ENCODE measurements around the gene UCK1. TPM values are rescaled to one million over a fixed set of nuclear protein-coding genes. Genes with fewer than 3 reads are reported as not detected.
A peak's percentile ranks its signal among the peaks of the same experiment; 100 is the strongest.

UCK1 gene
- total RNA-seq, 1 donor from 2014 or later = 27.9 TPM

DNA sequence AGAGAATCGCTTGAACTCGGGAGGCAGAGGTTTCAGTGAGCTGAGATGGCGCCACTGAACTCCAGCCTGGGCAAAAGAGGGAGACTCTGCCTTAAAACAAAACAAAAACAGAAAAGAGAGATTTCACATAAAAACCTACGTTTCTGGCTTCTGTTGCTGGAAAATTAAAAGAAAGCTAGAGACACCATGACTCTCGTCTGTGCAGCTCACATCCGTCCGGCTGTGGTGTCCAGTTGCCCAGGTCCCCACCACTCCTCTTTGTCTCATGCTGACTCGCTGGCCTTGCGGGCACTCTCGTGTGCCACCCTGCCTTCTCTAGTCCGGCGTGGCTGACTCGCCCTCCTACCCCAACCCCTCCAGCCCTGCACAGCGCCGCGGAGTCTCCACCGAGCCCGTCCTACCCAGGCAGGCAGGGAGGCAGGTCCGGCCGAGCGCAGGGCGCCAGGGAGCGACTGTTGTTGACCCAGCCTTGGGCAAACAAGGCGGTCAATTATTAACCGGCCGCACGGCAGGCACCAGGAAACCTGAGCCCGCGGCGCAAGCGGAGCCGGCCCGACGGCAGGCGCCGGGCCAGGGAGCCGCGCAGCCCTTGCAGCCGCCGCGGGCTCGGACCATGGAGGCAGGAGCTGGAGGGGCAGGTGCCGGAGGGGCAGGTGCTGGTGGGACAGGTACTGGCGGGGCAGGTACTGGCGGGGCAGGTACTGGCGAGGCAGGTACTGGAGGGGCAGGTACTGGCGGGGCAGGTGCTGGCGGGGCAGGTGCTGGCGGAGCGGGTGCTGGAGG, 14.1 kb upstream of the UCK1 start, which contains the start of gene PRRT1B:
Gene PRRT1B, plus strand, starts transcription at position 521 of the 783 bp plus-strand sequence. Its CDS starts 93 bp downstream, at position 614.
- H3K4me3 Mint-ChIP-seq = peak within 1 kb of the TSS; percentile 48
- peaks cover 62% of the 10 kb centered on the region for H3K27me3 Mint-ChIP-seq
- peaks cover 13% of the 10 kb centered on the region for H3K9me3 Mint-ChIP-seq
- H3K27ac Mint-ChIP-seq = no peak within 1 kb of the TSS
- H3K4me1 Mint-ChIP-seq = peaks cover 2% of the 10 kb centered on the region
- DNase-seq = no peak
- H3K36me3 Mint-ChIP-seq (ENCODE audit: low read depth) = peaks cover 9% of the 10 kb centered on the region
- intact Hi-C loops (cut with micrococcal nuclease) = no loop called here

DNA sequence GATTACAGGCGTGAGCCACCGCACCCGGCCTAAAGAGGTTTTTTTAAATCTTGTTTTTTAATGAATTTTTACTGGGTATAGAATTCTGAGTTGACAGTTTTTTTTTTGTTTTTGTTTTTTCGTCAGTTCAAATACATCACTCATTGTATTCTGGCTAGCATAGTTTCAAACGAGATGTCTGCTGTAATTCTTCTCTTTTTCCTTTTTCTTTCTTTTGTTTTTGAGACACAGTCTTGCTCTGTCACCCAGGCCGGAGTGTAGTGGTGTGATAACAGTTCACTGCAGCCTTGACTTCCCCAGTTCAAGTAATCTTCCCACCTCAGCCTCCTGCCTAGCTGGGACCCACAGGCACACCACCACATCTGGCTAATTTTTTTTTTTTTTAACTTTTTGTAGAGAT, 12.1 kb upstream of the UCK1 start:
- H3K27ac Mint-ChIP-seq = no peak overlapping the region
- H3K27me3 Mint-ChIP-seq = peaks cover 41% of the 10 kb centered on the region
- intact Hi-C loops (cut with micrococcal nuclease) = no loop called here
- H3K4me1 Mint-ChIP-seq = peaks cover 9% of the 10 kb centered on the region
- H3K4me3 Mint-ChIP-seq = no peak overlapping the region
- no peak for DNase-seq
- H3K9me3 Mint-ChIP-seq = peaks cover 13% of the 10 kb centered on the region
- H3K36me3 Mint-ChIP-seq (ENCODE audit: low read depth) = peaks cover 9% of the 10 kb centered on the region

DNA sequence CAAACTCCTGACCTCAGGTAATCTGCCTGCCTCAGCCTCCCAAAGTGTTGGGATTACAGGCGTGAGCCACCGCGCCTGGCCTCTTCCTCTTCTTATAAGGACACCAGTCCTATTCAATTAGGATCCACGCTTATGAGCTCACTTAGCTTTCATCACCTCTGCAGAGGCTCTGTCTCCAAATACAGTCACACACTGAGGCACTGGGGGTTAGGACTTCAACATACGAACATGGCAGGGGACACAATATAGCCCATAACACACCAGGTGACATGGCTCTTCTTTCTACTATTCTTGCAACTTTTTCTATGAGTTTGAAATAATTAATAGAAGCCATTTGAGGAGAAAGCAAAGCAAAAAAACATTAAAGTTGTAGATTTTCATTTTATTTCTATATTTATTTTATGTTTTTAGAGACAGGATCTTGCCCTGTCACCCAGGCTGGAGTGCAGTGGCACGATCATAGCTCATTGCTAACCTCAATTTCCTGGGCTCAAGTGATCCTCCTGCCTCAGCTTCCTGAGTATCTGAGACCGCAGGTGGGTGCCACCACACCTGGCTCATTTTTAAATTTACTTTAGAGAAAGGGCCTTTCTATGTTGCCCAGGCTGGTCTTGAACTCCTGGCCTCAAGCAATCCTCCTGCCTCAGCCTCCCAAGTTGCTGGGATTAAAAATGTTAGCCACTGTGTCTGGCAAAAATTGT, 8.3 kb upstream of the UCK1 start:
- peaks cover 11% of the 10 kb centered on the region for H3K27me3 Mint-ChIP-seq
- H3K36me3 Mint-ChIP-seq (ENCODE audit: low read depth) = peaks cover 7% of the 10 kb centered on the region
- peaks cover 11% of the 10 kb centered on the region for H3K9me3 Mint-ChIP-seq
- no peak overlapping the region for H3K27ac Mint-ChIP-seq
- H3K4me3 Mint-ChIP-seq = no peak overlapping the region
- H3K4me1 Mint-ChIP-seq = peaks cover 14% of the 10 kb centered on the region
- intact Hi-C loops (cut with micrococcal nuclease) = no loop called here
- DNase-seq = no peak

DNA sequence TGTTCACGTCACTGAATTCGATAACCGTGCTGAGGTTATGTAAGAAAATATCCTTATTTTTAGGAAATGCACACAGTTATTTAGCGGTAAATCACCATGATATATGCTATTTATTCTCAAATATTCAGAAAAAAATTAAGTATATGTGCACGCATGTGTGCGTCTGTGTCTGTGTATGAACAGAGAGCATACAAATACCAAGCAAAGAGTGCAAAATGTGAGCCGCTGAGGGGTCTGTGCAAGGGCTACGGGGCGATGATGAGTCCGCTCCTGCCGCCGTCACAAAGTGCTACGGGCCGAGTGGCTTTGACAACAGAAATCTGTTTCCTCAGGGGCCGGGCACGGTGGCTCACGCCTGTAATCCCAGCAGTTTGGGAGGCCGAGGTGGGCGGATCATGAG, 6.9 kb upstream of the UCK1 start:
- peaks cover 15% of the 10 kb centered on the region for H3K4me1 Mint-ChIP-seq
- intact Hi-C loops (cut with micrococcal nuclease) = no loop called here
- H3K27me3 Mint-ChIP-seq = peaks cover 3% of the 10 kb centered on the region
- H3K27ac Mint-ChIP-seq = no peak overlapping the region
- no peak for DNase-seq
- H3K36me3 Mint-ChIP-seq (ENCODE audit: low read depth) = no peaks in the 10 kb centered on the region
- H3K4me3 Mint-ChIP-seq = no peak overlapping the region
- peaks cover 4% of the 10 kb centered on the region for H3K9me3 Mint-ChIP-seq

DNA sequence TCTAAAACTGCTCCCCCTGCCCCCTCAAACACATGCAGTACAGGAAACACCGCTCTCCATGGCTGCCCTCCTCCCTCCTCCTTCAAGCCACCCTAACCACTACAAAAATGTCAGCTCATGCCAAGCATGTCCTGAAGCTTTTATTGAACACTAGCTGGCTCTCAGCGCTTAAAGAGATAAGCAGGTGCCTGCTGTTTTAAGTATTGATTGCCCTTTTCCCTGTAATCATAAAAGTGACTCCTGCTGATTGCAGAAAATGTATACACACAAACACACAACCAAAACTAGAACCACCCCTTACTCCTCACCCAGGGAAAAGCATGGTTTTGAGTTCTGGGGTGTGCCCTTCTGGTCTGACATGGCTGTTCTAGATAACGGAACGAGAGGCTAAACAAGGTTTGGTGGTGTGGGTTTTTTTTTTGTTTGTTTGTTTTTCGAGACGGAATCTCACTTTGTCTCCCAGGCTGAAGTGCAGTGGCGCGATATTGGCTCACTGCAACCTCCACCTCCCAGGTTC, 3.7 kb upstream of the UCK1 start:
- intact Hi-C loops (cut with micrococcal nuclease) = no loop called here
- H3K27ac Mint-ChIP-seq = no peak overlapping the region
- H3K36me3 Mint-ChIP-seq (ENCODE audit: low read depth) = no peaks in the 10 kb centered on the region
- H3K4me3 Mint-ChIP-seq = no peak overlapping the region
- H3K4me1 Mint-ChIP-seq = peaks cover 17% of the 10 kb centered on the region
- no peak for DNase-seq
- H3K27me3 Mint-ChIP-seq = no peaks in the 10 kb centered on the region
- H3K9me3 Mint-ChIP-seq = no peaks in the 10 kb centered on the region

DNA sequence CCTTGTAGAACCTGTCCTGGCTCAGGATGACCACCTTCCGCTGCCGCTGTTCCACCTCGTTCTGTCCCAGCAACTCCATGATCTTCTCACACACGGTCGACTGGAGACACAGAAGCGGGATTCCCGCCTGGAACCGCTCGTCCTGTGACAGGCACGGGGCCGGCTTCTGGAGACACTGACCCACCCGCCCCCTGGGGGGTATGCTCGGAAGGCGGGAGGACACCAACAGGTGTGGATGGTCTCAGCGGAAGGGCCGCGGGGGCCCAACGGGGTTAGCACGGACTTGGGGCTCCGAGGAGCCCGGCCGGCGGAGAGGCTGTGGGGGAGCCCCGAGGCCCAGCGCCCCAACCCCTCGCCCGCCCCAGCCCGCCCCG, 530 bp downstream of the UCK1 start:
- Mint-ChIP-seq H3K27ac (peak overlapping the region; percentile 79), H3K27me3 (no peaks in the 10 kb centered on the region), H3K4me3 (peak overlapping the region; percentile 86), H3K36me3 (ENCODE audit: low read depth) (peaks cover 18% of the 10 kb centered on the region), H3K4me1 (peaks cover 15% of the 10 kb centered on the region), H3K9me3 (no peaks in the 10 kb centered on the region)
- intact Hi-C loops (cut with micrococcal nuclease) = loop anchor here (2.0 kb wide), 1 partner anchor 26 kb away; no protein-coding TSS in a partner anchor
- DNase-seq = peak; percentile 71

DNA sequence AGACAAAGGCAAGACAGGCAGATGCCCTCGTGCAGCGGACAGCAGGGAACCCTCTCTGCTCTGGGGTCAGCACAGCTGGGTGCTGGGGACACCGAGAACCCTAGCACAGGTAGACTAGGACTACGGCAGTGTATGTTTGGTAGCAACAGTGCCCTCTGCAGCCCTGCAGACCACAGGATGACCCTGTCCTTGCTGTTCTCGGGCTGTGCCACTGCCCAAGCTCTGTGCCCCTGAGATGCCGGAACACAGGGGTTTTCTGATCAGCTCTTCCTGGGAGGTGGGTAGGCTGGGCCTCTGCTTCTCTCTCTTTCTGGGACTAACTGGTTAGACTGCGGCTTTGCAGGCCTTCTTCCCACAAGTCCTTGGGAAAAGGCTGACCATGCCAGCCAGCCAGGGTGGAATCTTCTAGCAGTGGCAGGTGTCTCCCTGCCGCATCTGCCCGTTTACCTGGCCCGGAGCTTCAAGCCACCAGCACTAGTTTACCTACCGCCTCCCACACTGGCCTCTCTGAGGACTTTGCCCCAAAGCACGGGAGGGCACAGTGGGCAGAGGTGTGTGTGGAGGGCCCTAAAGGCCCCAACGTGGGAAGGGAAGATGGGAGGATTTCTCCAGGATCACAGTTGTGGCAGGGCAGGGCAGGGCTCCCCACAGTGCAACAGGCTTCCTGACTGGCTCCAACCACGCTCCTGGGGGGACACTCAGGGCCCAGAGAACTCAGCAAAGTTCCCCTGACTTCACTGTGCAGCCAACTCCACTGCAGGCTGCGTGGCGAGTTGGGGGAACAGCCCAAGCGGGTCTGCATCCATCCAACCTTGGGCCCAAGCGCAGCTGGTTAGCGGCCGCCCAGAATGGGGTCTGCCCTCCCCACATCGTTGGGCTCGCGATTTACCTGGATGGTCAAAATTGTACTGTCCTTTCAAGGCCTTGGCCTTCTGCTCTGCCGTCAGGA, 1.2 kb downstream of the UCK1 start:
- intact Hi-C loops (cut with micrococcal nuclease) = loop anchor here (2.0 kb wide), 1 partner anchor 25 kb away; no protein-coding TSS in a partner anchor
- DNase-seq = no peak
- Mint-ChIP-seq H3K4me1 (peaks cover 14% of the 10 kb centered on the region), H3K4me3 (peak overlapping the region; percentile 86), H3K27me3 (no peaks in the 10 kb centered on the region), H3K36me3 (ENCODE audit: low read depth) (peaks cover 21% of the 10 kb centered on the region), H3K27ac (peak overlapping the region; percentile 79), H3K9me3 (no peaks in the 10 kb centered on the region)

DNA sequence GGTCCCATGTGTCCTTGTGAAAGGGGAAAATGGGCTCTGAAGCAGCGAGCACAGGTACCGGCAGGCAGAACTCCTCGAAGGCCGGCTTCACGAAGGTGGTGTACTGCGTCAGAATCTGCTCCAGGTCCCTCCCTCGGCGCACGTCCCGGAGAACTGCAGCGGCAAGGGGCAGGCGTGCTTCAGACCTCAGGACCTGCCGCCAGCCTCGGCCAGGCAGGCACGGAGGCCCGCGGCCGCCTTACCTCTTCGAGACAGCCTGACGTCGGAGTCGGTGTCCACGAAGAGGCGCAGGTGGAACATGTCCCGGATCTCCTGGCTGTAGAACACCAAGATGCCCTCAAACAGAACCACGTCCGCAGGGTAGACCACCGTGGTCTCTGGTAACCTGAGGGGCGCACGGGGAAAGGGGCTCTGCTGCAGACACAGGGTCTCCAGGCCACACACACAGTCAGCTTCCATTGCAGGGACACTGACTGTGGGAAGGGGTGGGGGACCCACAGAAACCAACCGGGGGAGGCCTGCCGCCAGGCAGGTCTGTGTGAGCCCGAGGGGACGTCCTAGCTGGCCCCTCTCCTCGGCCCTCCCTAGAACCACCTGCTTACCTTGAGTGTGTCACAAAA, 2.1 kb downstream of the UCK1 start:
- Mint-ChIP-seq H3K9me3 (no peaks in the 10 kb centered on the region), H3K4me3 (peak overlapping the region; percentile 86), H3K27me3 (no peaks in the 10 kb centered on the region), H3K27ac (no peak overlapping the region), H3K4me1 (peaks cover 9% of the 10 kb centered on the region), H3K36me3 (ENCODE audit: low read depth) (peaks cover 26% of the 10 kb centered on the region)
- intact Hi-C loops (cut with micrococcal nuclease) = no loop called here
- DNase-seq = no peak

DNA sequence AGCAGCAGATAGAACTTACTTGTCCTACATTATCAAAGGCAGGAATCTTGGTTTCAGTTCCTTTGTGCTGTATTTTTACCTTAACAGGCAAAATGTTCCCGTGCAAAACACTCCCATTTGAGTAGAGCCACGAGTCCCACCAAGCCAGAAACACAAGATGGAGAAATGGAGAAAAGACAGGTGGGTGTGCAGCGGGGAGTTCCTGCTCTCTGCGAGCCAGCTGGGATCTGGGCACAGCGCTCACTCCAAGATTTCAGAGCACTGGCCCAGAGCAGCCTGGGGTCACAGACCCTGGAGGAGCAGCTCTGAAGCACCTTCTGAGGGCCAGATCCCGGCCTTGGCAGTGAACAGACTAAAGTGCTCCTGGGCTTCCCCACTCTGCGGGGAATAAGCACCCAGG, 2.9 kb downstream of the UCK1 start:
- no peaks in the 10 kb centered on the region for H3K9me3 Mint-ChIP-seq
- H3K36me3 Mint-ChIP-seq (ENCODE audit: low read depth) = peaks cover 30% of the 10 kb centered on the region
- H3K27me3 Mint-ChIP-seq = no peaks in the 10 kb centered on the region
- H3K27ac Mint-ChIP-seq = peak overlapping the region; percentile 45
- H3K4me3 Mint-ChIP-seq = peak overlapping the region; percentile 61
- no peak for DNase-seq
- peaks cover 9% of the 10 kb centered on the region for H3K4me1 Mint-ChIP-seq
- intact Hi-C loops (cut with micrococcal nuclease) = no loop called here

DNA sequence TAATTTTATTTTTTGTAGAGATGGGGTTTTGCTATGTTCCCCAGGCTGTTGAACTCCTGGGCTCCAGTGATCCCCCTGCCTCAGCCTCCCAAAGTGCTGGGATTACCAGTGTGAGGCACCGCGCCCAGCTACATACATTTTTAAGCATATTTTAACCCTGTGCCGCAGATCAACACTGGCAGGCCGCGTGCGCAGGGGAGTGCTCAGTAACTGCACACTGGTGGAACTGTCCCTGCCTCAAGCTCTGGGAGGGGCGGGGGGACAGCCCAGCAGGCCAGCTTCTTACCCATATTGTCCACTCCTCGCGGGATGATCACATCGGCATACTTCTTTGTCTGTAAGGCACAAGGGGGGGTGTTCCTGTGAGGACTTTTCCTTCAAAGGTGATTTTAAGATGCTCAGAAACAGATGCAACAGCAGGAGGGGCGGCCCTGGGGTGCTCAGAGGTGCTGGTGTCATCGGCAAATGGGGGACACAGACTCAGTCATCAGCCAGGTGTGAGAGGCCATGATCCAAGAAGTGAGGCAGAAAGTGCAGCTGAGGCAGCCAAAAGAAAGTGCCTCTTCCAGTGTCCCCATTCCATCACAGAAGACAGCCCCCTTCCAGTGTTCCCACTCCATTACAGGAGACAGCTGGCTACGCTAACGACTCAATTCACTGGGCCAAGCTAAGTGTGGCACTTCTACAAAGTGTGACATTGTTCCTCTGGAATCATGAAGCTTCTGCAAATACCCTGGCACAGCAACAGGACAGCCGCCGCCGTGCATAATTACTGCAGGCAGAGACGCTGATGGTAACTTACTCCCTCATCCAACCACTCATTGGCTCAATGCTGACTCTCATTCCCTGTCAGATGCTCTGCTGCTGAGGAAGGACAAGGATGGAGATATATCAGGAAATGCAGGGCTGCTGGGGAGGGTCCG, 5.2 kb downstream of the UCK1 start:
- Mint-ChIP-seq H3K27ac (no peak overlapping the region), H3K36me3 (ENCODE audit: low read depth) (peaks cover 47% of the 10 kb centered on the region), H3K27me3 (no peaks in the 10 kb centered on the region), H3K4me3 (no peak overlapping the region), H3K4me1 (peaks cover 9% of the 10 kb centered on the region), H3K9me3 (no peaks in the 10 kb centered on the region)
- intact Hi-C loops (cut with micrococcal nuclease) = no loop called here
- DNase-seq = no peak

DNA sequence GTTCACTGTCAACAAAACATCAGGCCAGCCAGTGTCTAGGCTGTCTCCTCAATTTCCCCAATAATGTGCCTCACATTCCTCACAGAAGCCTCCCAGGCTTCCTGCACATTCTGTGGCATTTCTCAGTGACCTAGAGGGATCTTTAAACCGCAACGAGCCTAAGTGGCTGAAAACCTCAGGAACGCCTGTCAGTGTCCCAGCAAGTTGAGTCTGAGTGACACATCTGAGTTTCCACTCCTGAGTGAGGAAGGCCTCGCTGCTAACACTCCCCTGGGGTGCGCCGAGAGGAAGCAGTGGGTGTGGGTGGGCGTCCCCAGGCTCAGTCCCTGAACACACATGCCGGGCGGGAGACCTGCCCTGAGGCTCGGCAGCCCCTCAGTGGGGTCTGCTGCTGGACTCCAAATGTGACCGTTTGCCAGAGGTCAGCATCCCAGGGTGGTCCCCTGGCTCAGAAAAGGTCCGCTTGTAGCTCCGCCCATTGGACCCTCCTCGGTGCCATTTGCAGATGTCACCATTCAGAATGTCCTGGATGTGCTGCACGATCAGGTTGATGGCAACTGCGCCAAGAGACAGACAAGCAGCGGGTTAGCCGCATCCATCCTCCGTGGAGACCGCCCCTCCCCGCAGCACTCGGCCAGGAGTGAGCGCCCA, 6.3 kb downstream of the UCK1 start:
- peaks cover 53% of the 10 kb centered on the region for H3K36me3 Mint-ChIP-seq (ENCODE audit: low read depth)
- peaks cover 6% of the 10 kb centered on the region for H3K4me1 Mint-ChIP-seq
- H3K4me3 Mint-ChIP-seq = no peak overlapping the region
- no peak overlapping the region for H3K27ac Mint-ChIP-seq
- no peaks in the 10 kb centered on the region for H3K9me3 Mint-ChIP-seq
- intact Hi-C loops (cut with micrococcal nuclease) = no loop called here
- no peak for DNase-seq
- H3K27me3 Mint-ChIP-seq = no peaks in the 10 kb centered on the region

Measured in activated CD4-positive, alpha-beta T cell treated with anti-CD3 and anti-CD28 coated beads, Interleukin-2, amount 10 ng/mL, durations not matched to agents 24 days and 14 days (primary cell).